Vagina (tissue), 2 donors: ENCODE data around the gene TMEM19.

Experiments
- CTCF ChIP-seq, 3 experiments: fragments of 450-650 bp in 2 of 3; fragments of 200-600 bp in 1 of 3; sonication (generic) in 1 of 3; IDR thresholded peaks; one replicate each; pipeline ENCODE4 v1.5.1; 2017 to 2019; ENCODE audit warnings: antibody characterized with exemption in 3 of 3, mild to moderate bottlenecking in 2 of 3, moderate library complexity in 2 of 3
- POLR2A ChIP-seq, 2 donors: fragments of 450-650 bp; IDR thresholded peaks; one replicate each; pipeline ENCODE4 v1.6.1; 2017; ENCODE audit warnings: antibody characterized with exemption in 2 of 2, mild to moderate bottlenecking in 2 of 2, moderate library complexity in 2 of 2

- TF ChIP-seq CTCF (IDR thresholded peaks at IDR 0.05), result no peak
- no peak for TF ChIP-seq POLR2A (IDR thresholded peaks at IDR 0.05)
Measured at GRCh38 chr12:71639341-71639760, 46.5 kb upstream of the TMEM19 start.
